Femur (tissue), 1 donor: ENCODE measurements around the gene THAP12.

Source experiments
- DNase-seq: peaks from one replicate; pipeline ENCODE4 v3.0.0-alpha.2; 2017

The THAP12 gene

DNA sequence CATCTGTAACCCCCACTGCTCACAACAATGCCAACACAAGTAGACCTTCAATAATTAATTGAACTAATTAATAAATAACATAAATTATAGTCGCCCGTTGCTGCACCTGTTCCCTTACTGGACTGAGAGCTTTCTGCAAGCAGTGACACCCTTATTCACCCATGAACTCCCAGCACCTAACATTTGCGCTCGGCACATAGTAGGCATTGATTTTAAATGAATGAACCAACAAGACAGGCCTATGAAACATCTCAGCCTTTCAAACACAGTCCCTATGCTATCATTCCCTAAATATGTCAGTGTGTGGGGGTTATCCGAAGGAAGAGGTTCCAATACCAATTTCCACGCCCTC lies 1.1 kb downstream of the THAP12 start:
- no peak for DNase-seq

DNA sequence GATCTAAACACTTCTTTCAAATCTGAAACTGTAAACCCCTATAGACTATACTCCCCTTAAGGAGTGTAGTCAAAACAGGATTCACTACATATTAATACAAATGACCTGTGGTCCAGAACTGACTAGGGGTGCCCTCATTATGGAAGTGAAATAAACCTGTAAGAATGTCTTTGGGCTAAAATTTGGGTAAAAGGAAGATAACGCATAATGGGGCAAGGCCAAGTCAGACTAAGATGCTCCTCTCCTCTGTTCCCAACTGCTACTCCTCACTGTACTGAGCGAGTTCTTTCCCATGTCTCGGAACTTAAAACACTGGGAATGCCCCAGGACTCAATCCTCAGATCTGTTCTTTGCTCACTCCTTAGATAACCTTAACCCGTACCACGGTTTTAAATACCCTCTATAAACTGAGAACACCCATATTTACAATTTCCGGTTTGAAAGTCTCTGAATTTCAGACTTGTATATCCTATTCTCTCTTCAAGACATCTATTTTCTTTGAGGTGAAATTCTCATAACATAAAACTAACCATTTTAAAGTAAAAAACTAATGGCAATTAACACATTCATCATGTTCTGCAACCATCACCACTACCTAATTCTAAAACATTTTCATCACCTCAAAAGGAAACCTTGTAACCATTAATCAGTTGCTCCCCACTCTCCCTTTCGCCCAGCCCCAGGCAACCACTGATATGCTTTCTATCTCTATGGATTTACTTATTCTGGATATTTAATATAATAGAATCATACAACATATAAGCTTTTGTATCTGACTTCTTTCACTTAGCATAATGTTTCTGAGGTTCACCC lies 4.0 kb downstream of the THAP12 start:
- no peak for DNase-seq

DNA sequence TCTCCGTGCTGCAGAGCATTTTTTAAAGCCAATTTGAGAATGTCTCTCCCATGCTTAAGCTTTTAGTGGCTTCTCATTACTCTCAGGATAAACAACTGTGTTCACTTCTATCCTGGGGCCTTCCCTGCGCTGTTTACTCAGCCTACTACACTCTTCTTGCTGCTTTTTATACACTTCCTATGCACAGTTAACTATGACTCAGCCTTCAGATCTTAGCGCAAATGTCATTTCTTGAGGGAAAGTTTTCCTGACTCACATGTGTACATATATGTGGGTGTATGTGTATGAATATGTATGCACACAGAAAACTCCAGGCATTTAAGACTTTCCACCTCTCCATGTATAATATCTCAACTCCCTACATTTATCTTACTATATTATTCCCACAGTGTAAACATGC lies 9.8 kb downstream of the THAP12 start:
- no peak for DNase-seq

DNA sequence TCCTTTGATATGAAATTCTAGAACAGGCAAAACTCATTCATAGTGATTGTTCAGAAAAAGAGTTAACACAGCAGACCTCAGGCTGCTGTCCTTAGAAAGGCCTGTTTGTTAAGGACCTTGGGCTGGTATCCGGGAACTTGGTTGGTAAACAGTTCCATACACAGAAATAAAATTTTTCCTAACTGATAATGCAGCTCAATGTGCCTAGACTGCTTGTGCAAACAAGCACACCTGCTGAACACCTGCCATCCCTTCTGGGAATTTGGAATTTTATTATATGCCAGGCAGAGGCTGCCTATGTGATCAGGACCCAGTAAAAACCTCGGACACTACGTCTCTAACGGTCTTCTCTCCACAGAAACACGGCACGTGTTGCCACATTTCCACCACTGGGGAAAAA lies 11.5 kb downstream of the THAP12 start:
- DNase-seq, result no peak

DNA sequence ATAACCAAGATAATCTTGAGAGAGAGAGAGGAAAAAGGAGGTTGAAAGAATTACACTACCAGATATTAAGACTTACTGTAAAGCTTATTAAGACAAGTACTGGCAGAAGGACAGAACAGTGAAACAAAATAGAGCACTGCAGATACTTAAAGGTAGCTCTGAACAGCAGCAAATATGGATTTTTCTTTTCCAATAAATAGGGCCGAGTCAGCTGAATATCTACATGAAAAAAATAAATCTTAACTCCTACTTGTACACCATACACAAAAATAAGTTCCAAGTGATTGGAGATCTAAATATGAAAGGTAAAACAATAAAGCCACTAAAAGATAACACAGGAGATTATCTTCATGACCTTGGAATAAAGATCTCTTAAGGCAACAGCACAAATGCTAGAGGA lies 12.4 kb downstream of the THAP12 start:
- DNase-seq, result no peak

DNA sequence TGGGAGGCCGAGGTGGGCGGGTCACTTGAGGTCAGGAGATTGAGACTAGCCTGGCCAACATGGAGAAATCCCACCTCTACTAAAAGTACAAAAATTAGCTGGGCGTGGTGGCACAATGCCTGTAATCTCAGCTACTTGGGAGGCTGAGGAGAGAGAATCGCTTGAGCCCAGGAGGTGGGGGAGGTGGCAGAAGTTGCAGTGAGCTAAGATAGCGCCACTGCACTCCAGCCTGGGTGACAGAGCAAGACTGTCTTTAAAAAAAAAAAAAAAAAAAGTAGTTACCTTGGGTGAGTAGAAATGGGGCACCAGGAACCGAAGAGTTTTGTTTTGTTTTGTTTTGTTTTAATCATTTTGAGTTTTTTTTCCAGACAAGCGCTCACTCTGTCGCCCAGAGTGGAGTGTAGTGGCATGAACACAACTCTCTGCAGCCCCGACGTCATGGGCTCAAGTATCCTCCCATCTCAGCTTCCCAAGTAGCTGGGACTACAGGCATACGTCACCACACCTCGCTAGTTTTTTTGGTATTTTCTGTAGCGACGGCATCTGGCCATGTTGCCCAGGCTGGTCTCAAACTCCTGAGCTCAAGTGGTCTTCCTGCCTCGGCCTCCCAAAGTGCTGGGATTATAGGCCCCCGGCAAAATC lies 15.8 kb downstream of the THAP12 start:
- no peak for DNase-seq

DNA sequence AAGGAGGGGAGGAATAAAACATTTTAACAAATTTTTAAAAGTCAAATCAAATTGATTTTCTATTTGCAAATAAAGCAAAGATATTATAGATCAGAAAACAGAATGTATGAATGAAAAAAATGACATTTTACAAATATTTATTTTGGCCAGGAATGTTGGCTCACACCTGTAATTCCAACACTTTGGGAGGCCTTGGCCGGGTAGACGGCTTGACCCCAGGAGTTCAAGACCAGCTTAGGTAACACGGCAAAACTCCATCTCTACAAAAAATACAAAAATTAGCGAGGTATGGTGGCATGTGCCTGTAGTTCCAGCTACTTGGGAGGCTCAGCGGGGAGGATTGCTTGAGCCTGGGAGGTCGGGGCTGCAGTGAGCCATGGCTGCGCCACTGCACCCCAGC lies 18.2 kb downstream of the THAP12 start:
- DNase-seq, result no peak

DNA sequence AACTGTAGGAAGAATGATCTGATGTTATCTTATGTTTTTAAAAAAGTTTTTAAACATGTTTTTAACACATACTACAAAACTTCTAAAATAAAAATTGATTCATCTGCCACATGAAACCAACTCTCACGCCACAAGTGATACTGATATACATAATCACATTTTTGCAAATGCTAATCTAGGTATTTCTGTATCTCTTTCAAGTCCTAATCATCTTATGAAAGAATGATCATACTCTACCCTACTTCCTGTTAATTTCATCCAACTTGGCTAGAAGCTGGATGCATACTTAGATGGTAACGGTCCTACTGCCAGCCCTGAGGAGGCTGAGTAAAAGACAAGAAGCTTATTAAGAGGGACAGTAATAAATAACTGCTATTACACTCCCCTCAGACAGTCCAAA lies 19.2 kb downstream of the THAP12 start:
- no peak for DNase-seq

DNA sequence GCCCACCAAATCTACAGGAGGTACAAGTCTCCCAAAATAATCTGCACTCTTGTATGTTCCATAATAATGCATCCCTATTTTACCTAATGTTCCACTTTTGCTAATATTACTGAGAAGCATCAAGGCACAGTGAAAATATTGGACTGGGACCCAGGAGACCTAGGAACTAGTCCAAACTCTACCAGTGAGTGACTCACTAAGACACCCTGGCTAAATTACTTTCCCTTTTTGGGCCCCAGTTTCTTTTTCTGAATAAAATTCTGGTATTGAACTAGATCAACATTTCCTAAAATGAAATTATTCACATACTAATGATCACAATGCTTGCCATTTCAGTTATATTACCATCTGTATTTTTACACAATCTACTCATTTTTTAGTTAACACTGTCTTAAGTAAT lies 19.6 kb downstream of the THAP12 start:
- DNase-seq, result no peak

DNA sequence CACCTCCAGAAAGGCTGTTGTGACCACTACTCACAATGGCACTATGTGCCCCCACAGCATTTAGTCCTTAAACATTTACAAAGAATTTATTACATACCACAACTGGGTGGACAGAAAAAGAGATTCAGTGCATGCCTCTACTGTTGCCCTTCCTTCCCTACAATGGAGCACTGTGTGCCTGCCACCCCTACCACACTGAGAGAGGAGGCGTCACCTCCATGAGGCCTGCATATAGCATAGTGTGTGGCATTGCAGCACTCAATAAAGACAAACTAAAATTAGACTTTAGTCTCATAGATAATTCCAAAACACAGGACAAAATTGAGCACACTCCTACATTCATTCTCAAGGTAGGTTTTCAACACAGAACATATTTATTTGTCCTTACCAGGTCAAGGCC lies 25.8 kb downstream of the THAP12 start:
- DNase-seq, result no peak

DNA sequence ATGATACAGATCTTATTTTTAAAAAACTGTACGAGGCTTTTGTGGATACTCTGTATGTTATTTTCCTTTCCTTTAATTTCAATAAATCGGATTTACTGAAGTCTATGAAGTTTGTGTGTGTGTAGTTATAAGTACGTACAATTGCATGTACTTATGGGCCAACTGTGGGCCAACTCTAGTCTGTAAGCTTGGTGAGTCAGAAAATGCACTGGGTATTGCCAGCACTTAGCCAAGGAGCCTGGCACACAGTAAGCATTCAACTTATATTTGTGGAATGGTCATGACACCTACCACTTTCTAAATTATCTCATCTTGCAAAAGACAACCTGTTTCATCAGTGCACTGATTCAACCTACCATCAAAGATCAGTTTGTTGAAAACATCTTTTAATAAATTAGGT lies 32.6 kb downstream of the THAP12 start:
- DNase-seq, result no peak

DNA sequence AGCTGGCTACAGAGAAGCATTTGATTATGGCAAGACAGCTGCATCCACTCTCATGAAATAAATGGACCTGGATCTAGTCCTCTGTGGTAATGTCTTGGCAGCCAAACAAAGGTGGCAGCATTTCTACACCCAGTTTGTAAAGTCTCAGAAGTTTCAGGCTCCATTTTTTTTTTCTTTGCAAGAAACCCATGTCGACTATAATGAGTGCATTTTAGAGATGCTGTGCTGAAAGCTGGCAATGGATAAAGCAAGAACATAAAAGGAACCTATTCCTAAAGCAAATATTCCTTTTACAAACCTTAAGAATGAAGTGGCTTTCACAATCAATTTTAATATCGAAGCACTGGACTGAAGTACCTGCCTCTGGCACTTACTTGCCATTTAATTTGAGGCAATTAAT lies 33.5 kb downstream of the THAP12 start:
- no peak for DNase-seq

DNA sequence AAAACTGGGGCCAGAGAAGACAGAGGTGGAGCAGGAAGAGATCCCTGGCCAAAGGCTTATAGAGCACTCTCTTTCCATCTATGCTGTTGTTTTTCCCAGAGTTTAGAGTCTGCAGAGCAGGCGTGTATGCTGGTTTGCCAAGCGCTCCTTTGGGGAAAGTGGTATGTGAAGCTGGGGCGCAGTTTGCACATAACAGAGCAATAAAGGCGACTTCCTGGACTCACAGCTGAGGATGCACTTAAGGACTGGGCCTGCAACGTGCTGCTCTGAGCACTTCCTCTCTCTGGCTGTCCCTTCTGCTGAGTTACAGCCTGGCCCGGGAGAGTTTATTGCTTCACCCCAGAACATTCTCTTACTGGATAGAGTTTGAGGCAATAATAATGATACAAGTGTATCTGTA lies 41.7 kb downstream of the THAP12 start:
- DNase-seq, result peak; percentile 93

DNA sequence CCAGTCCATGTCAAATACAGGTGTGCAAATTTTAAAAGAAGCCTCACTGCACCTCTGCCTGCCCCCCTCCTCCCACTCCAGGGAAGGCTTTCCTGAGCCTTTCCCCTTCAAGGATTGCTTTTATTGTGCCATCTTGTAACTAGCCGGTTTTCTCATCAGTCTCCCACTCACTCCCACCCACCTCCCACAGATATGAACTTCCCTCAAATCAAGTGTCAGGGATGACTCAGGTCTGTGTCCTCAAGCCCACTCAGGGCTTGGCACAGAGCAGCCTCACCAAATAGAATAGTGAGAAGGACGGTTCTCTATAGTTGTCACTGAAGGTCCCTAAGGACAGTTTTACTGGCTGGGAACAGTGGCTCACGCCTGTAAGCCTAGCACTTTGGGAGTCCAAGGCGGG lies 43.0 kb downstream of the THAP12 start:
- no peak for DNase-seq

DNA sequence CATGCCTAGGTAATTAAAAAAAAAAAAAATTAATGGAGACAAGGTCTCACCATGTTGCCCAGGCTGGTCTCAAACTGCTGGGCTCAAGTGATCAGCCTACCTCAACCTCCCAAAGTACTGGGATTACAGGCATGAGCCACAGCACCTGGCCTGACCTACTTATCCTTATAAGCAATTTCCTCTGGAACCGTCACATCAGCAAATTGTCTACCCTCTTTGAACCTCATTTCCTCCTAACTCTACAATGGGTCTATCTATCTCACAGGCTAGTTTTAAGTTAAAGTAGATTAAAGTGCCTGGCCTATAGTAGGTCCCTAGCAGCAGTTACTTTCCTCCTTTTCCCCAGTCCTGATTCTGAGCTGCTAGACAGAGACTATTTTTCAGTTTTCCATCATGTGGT lies 43.5 kb downstream of the THAP12 start:
- no peak for DNase-seq

DNA sequence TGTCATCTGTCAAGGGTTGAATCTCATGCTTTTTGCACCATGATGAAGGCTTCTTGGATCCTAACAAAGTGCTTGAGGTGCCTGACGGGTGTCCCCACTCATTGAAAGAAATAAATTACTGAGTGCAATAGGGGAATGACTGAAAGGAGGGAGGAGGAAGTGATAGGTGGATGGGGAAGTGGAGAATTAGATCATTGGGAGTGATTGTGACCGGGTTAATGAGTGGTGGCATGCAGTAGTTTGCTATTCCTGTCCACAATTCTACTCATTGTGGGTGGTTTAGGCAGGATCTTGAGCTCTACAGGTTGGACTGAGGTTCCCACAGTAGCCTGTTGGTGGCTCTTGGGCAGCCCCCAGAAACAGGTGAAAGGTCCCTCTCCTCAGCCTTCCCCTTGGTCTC lies 44.3 kb downstream of the THAP12 start:
- no peak for DNase-seq

DNA sequence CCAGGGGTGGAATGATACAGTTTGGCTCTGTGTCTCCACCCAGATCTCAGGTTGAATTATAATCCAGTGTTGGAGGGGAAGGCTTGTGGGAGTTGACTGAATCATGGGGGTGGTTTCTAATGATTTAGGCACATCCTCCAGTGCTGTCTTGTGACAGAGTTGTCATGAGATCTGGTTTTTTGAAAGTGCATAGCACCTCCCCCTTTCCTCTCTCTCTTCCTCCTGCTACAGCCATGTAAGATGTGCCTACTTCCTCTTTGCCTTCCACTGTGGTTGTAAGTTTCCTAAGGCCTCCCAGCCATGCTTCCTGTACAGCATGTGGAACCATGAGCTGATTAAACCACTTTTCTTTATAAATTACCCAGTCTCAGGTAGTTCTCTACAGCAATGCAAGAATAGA lies 45.1 kb downstream of the THAP12 start:
- DNase-seq, result no peak

DNA sequence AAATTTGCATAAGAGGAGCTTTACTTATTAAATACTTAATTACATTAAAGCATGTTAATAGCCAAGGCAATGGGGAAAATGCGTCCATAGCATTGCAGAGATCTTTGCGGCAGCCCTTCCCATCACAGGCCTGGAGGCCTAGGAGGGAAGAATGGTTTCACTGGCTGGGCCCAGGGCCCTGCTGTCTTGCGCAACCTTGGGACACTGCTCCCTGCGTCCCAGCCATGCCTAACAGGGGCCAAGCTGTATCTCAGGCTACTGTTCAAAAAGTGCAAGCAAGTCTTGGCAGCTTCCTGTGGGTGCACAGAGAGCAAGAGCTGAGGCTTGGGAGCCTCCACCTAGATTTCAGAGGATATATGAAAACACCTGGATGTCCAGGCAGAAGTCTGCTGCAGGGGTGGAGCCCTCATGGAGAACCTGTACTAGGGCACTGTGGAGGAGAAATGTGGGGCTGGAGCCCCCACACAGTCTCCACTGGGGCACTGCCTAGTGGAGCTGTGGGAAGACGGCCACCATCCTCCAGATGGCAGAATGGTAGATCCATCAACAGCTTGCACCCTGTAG lies 46.0 kb downstream of the THAP12 start:
- no peak for DNase-seq

DNA sequence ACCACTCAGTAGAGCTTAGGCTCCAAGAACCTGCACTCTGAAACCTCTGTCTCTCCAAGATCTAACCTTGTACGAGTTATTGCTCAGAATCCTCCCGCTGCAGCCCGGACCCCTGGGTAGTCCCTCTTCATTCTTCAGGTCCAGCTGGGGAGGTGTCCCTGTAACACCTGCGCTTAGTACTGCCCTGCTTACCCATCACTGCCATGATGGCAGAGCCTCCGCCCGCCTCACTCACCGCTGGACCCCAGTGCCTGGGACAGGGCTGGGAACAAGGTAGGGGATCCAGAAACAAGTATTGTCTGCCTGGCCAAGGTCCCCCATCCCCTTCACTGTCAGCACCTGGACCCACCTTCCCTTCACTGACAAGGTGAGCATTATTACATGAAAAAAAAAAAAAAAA lies 50.3 kb downstream of the THAP12 start:
- DNase-seq, result no peak

DNA sequence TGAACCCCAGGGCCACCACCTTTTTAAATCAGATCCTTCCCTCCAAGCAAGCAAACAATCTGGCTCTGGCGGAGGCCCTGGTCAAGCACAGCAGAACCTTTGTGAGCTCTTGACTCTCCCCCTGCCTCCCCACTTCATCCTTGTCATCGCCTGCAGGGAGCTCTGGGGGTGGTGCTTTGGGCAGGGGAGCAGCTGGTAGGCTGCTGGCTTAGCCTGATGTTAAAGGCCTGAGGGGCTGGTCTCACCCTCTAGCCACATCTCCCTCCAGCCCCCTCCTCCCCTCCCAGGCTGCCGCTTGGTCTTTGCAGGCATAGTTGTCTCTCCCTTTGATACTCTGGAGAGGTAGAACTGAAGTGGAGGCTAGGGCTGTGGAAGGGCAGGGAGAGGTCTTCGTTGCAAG lies 50.9 kb downstream of the THAP12 start:
- DNase-seq, result peak; percentile 16

DNA sequence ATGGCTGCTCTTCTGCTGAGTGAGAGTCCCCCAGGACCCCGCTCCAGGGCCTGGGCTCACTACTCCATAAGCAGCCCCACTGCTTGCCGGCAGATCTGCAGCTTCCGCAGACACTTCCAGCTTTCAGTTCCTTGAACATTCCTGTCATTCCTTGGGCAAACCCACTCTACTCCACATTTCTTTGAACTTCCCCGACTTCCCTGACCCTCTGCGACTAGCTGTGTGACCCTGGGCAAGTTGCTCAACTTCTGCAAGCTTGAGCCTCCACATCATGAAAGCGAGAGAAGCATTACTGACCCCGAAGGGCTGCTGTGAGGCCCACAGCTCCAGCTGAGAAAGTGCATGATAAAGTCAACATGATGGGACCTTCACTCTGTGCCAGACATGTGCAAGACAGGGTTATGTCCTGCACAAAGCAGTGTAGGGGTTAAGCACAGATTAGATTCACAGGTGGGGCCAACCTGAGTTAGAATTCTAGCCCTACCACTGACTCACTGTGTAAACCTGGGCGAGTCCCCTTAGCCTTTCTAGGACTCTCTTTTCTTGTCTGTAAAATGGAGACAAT lies 51.8 kb downstream of the THAP12 start:
- peak; percentile 22 for DNase-seq

DNA sequence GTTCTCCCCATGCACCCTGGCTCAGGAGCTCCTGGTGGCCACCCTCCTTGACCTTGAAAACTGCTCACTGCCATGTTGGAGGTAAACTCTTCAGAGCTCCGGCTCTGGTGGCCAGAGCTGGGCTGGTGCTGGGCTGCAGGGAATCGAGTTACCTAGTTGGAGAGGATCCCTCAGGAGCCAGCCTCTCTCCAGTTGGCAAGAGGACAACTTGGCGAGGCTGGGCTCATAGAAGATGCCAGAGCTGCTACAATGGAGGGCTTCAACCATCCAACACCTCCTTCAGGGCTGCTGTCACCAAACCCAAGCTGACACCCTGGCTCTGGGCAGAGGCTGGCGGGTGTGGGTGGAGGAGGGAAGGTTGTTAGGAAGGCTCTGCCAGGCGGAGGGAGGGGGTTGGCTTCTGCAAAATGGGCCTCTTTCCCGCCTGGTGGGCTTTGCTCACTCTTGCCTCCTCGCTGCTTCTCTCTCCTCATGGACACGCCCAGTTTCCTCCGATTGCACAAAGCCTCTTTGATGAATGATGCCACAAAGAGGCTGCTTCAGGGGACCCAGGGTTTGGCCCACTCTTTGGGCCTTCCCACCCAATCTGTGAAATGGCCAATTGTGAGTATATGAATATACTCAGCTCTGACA lies 53.1 kb downstream of the THAP12 start:
- DNase-seq, result peak; percentile 32

DNA sequence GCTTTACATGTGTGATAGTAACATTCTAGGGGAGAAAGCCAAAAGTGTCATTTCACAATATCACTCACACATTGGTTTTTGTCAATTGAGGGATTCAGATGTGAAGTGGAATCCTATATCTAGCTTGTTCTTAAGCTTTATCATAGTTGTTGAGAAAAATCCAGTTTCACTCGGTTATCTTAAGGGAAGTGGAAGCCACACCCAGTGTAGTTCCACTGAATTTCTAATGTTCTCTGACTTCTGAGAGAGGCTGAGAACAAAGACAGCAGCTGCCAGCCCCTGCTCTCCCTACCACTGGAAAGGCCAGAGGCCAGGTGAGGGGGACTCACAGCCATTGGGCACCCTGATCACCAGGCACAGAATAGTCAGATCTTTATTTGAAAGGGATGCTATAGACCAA lies 53.7 kb downstream of the THAP12 start:
- DNase-seq, result no peak

DNA sequence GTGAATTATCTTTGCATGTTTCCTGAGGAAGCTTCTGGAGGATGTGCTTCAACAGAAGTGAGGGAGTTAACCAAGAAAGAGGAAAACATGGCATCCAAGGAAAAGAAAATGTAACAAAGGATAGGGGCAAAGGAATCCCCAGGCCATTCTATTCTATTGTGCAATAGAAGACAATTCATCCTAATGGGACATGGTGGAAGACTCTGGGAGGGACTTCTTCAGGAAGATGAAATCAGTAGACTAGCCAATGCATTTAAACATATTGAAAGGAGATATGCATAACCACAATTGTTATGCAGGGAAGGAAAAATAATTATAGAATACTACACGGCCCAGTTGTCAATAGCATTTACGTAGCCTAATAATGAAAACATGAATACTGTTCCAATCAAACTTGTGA lies 55.7 kb downstream of the THAP12 start:
- no peak for DNase-seq
